Urothelium cell line (cell line): Measurements from ENCODE around the gene IGFBPL1.
"Not testable (repeated sequence)": the region's sequence is repeated elsewhere in the genome, so short reads cannot be mapped to it uniquely, and the experiment has no call there.

Experiments used
- DNase-seq: peaks from one replicate; pipeline ENCODE4 v3.0.0; 2011; ENCODE audit warnings: low spot score, mixed read lengths
- FAIRE-seq: peaks from 2 replicates; lab custom pipeline; 2011; peaks lifted over from hg19 to GRCh38; lab: Jason Lieb, UNC

The IGFBPL1 gene, protein sequence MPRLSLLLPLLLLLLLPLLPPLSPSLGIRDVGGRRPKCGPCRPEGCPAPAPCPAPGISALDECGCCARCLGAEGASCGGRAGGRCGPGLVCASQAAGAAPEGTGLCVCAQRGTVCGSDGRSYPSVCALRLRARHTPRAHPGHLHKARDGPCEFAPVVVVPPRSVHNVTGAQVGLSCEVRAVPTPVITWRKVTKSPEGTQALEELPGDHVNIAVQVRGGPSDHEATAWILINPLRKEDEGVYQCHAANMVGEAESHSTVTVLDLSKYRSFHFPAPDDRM

GRCh38 chr9:38423973-38424843 is at the start of gene IGFBPL1:
Gene IGFBPL1 (minus strand): TSS chr9:38424454. CDS start chr9:38424424, 30 bp downstream.
- DNase-seq (peak; percentile 89), FAIRE-seq (no peak)

DNA sequence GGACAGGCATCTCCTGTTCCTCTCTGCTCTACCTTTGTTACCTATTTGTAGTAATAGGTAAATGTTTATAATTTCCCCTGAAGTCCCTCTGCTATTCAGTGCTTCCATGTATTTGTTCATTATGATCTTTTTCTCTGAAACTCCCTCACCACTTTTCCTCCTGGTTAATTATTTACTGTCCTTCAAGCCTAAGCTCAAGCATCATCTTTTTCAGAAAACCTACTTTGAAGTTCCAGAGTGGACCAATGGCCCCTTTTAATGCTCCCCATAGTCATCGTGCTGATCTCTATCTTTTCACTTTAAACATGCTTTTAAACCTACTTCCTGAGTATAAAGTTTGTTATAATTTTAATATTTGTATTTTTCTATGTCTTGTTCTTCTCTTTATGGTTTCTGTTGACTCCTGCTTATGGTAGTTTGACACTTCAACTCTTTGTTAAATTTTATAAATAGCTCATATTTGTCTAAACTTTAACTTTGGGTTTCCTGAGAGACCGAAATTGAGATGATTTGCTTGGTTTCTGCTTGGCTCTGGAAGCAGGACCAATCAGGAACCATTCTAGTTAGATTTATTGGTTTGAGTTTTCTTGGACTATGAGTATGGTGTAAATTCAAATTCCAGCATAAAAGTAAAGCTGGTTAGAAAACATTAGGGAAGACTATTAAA is 48.5 kb upstream of the IGFBPL1 start:
- not testable (repeated sequence) for FAIRE-seq, DNase-seq

- DNase-seq, result no peak
- no peak for FAIRE-seq
Measured at GRCh38 chr9:38467404-38467803, 43.1 kb upstream of the IGFBPL1 start.

DNA sequence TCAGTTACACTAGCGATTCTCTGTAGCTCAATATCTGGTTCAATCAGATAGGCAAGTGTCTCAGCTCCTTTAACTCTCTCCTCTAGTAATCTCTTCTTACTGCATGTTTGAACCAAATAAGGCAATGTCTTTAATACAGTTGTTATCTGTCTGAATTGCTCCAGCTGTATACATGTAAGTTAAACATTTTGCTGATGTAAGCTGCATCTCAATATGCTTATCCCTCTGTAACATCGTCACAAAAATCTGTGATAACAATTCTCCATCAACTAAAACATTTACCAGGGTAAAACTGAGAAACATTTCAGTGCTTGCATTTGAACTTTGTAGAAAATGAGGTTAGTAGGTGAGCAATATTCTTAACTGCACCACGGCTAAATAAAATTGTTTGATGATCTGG is 29.6 kb upstream of the IGFBPL1 start:
- DNase-seq (no peak), FAIRE-seq (no peak)

DNA sequence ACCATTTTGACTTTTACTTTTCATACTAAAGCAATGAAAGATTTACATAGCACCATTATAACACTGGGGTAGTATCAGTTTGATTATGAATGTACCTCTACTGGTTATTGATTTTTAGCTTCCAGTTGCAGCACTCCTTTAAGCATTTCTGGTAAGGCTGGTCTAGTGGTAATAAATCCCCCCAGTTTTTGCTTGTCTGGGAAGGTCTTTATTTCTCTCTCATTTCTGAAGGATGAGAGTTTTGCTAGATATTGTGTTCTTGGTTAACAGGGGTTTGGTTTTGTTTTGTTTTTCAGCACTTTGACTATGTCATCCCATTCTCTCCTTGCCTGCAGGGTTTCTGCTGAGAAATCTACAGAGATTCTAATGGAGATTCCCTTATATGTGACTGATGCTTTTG is 26.9 kb upstream of the IGFBPL1 start:
- no peak for FAIRE-seq
- DNase-seq, result no peak

- no peak for DNase-seq
- no peak for FAIRE-seq
Measured at GRCh38 chr9:38447703-38448102, 23.4 kb upstream of the IGFBPL1 start.

- no peak for FAIRE-seq
- DNase-seq, result no peak
Measured at GRCh38 chr9:38445154-38446043, 21.1 kb upstream of the IGFBPL1 start.

DNA sequence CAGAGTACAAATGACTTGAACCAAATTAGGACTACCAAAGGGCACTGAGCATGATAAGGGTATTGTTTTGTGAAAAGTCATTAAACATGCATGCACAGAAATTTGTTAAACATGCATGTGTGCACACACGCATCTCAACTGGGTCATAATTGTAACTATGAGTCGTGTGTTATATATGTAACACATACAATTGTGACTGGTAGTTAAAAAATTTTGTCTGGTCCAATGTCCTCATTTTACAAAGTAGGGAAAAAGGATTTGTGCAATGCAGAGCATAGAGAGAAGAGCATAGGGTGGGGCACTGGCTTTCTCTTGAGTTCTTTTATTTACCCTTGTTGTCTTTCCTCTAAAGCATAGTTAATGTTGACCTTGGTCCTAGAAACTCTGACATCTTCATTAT is 19.3 kb upstream of the IGFBPL1 start:
- DNase-seq, result no peak
- no peak for FAIRE-seq

- peak; percentile 35 for FAIRE-seq
- DNase-seq, result peak; percentile 54
Measured at GRCh38 chr9:38443181-38443580, 18.9 kb upstream of the IGFBPL1 start.

- DNase-seq (no peak), FAIRE-seq (no peak)
Measured at GRCh38 chr9:38442473-38443096, 18.3 kb upstream of the IGFBPL1 start.

DNA sequence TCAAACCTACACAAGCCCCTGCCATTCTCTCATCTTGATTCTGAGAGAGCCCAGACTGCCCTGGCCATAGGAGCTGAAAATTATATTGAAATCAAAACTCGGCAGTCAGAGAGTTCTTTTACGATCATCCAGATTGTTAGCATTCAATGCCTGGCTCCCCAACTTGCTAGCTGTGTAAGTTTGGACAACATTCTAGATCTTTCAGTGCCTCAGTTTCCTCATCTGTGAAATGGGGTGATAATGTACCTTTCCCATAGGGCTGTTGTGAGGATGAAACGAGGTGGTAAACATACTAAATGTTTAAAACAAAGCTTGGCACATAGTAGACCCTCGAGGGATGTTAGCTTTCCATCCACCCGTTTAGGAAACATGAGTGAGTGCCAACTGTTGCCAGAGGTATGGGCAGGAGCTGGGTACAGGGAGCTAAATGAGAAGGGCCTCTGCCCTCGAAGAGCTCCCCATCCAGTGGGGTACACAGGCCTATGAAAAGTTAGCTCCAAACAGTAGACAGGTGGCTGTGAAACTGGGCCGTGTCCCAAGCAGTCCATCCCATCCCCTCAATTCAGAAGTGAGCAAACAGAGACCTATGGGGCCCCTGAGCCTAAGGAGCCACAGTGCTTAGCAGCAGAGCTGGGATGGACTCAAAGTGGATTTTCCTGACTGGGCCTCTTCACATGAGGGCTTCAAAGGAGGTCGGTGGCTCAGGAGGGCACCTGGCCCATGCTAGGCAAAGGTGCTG is 17.3 kb upstream of the IGFBPL1 start:
- FAIRE-seq (no peak), DNase-seq (no peak)

- DNase-seq (no peak), FAIRE-seq (no peak)
Measured at GRCh38 chr9:38440516-38440915, 16.3 kb upstream of the IGFBPL1 start.

DNA sequence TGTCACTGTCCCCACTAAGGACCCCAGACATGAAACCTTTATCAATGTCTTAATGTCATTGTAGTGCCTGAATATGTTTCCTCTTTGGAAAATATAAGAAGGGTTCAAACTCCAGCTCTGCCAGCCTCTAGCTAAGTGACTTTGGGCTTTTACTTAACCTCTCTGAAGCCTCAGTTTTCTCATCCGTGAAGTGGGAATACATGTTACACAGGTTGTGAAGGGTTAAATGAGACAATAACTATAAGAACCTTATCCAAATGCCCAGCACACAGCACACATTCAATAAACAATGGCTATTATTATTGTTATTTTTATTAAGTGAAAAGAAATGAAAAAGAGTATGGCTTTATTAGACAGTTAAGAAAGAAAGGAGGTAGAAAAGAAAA is 15.7 kb upstream of the IGFBPL1 start:
- FAIRE-seq (no peak), DNase-seq (no peak)

- FAIRE-seq (no peak), DNase-seq (no peak)
Measured at GRCh38 chr9:38439291-38439915, 15.1 kb upstream of the IGFBPL1 start.

GRCh38 chr9:38437193-38437823 is 13.1 kb upstream of the IGFBPL1 start:
- FAIRE-seq, result no peak
- no peak for DNase-seq

GRCh38 chr9:38436708-38437107 is 12.5 kb upstream of the IGFBPL1 start:
- FAIRE-seq (no peak), DNase-seq (no peak)

GRCh38 chr9:38435521-38435920 is 11.3 kb upstream of the IGFBPL1 start:
- DNase-seq (no peak), FAIRE-seq (no peak)

DNA sequence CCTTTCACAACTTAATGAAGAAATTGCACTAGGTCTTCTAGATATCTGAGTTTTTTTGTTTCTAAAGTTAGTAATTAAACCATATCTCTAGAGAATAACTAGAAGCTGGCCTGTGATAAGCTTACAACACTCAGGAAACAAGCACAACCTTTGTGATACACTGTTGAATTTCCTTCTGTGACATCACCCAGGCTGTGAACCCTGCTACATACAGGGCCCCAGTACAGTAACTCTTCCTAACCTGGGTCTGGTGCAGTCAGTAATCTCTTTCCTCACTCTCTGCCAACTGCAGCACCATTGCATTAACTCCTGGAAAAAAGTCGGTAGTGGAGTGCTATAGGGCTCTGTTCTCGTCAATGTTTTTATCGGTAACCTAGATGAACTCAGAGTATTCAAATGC is 10.6 kb upstream of the IGFBPL1 start:
- DNase-seq, result no peak

DNA sequence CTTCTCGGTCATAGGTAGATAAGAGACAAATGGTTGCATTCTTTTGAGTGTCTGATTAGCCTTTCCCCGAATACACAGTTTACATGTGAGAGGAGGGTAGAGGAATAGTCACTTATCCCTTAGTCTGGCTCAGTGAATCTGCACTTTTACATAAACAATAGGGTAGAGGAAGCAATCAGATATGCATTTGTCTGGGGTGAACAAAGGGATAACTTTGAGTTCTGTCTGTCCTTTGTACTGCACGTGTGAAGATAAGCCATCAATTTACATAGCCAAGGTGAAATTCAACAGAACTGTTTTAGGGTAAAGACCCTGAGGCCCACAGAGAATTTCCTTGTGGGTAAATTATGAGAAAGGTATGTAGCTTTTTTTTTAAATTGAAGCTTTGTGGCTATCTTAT is 10.1 kb upstream of the IGFBPL1 start:
- no peak for FAIRE-seq
- no peak for DNase-seq

More for the DNA sequence above, 10.6 kb upstream of the IGFBPL1 start:
- no peak for FAIRE-seq
